ENCODE results near the gene HDAC4. TPM values are rescaled to one million over a fixed set of nuclear protein-coding genes. Genes with fewer than 3 reads are reported as not detected.

HDAC4 gene
- total and polyA plus RNA-seq, 4 donors, result 6.8 to 75.5 (median 30.2) TPM

GRCh38 chr2:239168575-239168974, 232.2 kb downstream of the HDAC4 start:
- Histone ChIP-seq H3K36me3 (ENCODE audit: control insufficient read depth in 1 of 2, insufficient read depth in 2 of 2, low read length in 1 of 2) (no peaks in the 10 kb centered on the region), H3K27ac (ENCODE audit: low read depth in 1 of 2, low read length in 2 of 2) (no peak overlapping the region), H3K4me1 (ENCODE audit: control insufficient read depth in 1 of 2, insufficient read depth in 2 of 2, low read length in 2 of 2) (no peaks in the 10 kb centered on the region), H3K27me3 (ENCODE audit: control insufficient read depth in 1 of 2, insufficient read depth in 2 of 2, low read length in 1 of 2) (no peaks in the 10 kb centered on the region), H3K4me3 (ENCODE audit: low read length in 2 of 2) (no peak overlapping the region), H3K9me3 (ENCODE audit: control insufficient read depth, low read length) (no peaks in the 10 kb centered on the region)
- intact Hi-C loops (cut with DNase I), result no loop called here
- ATAC-seq (ENCODE audit: low FRiP score) (no peak), DNase-seq (peak; percentile 24 to 48)
- WGBS, 2 donors, result 97 to 98% methylated on average over 22 of the region's 22 CpGs

GRCh38 chr2:239167766-239168444, 232.9 kb downstream of the HDAC4 start:
- Histone ChIP-seq H3K4me1 (ENCODE audit: control insufficient read depth in 1 of 2, insufficient read depth in 2 of 2, low read length in 2 of 2) (no peaks in the 10 kb centered on the region), H3K36me3 (ENCODE audit: control insufficient read depth in 1 of 2, insufficient read depth in 2 of 2, low read length in 1 of 2) (peaks cover 0 to 1% of the 10 kb centered on the region in 2 donors), H3K9me3 (ENCODE audit: control insufficient read depth, low read length) (no peaks in the 10 kb centered on the region), H3K4me3 (ENCODE audit: low read length in 2 of 2) (no peak overlapping the region), H3K27ac (ENCODE audit: low read depth in 1 of 2, low read length in 2 of 2) (no peak overlapping the region), H3K27me3 (ENCODE audit: control insufficient read depth in 1 of 2, insufficient read depth in 2 of 2, low read length in 1 of 2) (no peaks in the 10 kb centered on the region)
- WGBS, 2 donors, result 95 to 97% methylated on average over 26 of the region's 26 CpGs
- DNase-seq, result peak in 1 of 2 donors; percentile 6
- ATAC-seq (ENCODE audit: low FRiP score), result no peak
- intact Hi-C loops (cut with DNase I), result no loop called here

- no peak for ATAC-seq (ENCODE audit: low FRiP score)
- Histone ChIP-seq H3K4me3 (ENCODE audit: low read length in 2 of 2) (no peak overlapping the region), H3K4me1 (ENCODE audit: control insufficient read depth in 1 of 2, insufficient read depth in 2 of 2, low read length in 2 of 2) (no peaks in the 10 kb centered on the region), H3K27ac (ENCODE audit: low read depth in 1 of 2, low read length in 2 of 2) (no peak overlapping the region), H3K9me3 (ENCODE audit: control insufficient read depth, low read length) (no peaks in the 10 kb centered on the region), H3K27me3 (ENCODE audit: control insufficient read depth in 1 of 2, insufficient read depth in 2 of 2, low read length in 1 of 2) (no peaks in the 10 kb centered on the region), H3K36me3 (ENCODE audit: control insufficient read depth in 1 of 2, insufficient read depth in 2 of 2, low read length in 1 of 2) (peaks cover 0 to 1% of the 10 kb centered on the region in 2 donors)
- intact Hi-C loops (cut with DNase I), result no loop called here
- DNase-seq, result peak; percentile 25 to 62
- 91 to 94% methylated on average over 15 of the region's 15 CpGs for WGBS, 2 donors
These were observed 233.7 kb downstream of the HDAC4 start for GRCh38 chr2:239167011-239167673.

GRCh38 chr2:239166201-239166834, 234.5 kb downstream of the HDAC4 start:
- peaks cover 0 to 1% of the 10 kb centered on the region in 2 donors for H3K36me3 ChIP-seq (ENCODE audit: control insufficient read depth in 1 of 2, insufficient read depth in 2 of 2, low read length in 1 of 2)
- no peak overlapping the region for H3K4me3 ChIP-seq (ENCODE audit: low read length in 2 of 2)
- ATAC-seq (ENCODE audit: low FRiP score) (no peak), DNase-seq (peak; percentile 21 to 49)
- H3K9me3 ChIP-seq (ENCODE audit: control insufficient read depth, low read length), result no peaks in the 10 kb centered on the region
- intact Hi-C loops (cut with DNase I), result no loop called here
- 84 to 86% methylated on average over 17 of the region's 17 CpGs for WGBS, 2 donors
- no peaks in the 10 kb centered on the region for H3K27me3 ChIP-seq (ENCODE audit: control insufficient read depth in 1 of 2, insufficient read depth in 2 of 2, low read length in 1 of 2)
- H3K4me1 ChIP-seq (ENCODE audit: control insufficient read depth in 1 of 2, insufficient read depth in 2 of 2, low read length in 2 of 2), result no peaks in the 10 kb centered on the region
- H3K27ac ChIP-seq (ENCODE audit: low read depth in 1 of 2, low read length in 2 of 2), result no peak overlapping the region

GRCh38 chr2:239165206-239165831, 235.5 kb downstream of the HDAC4 start:
- WGBS, 2 donors, result 96% methylated on average over 19 of the region's 19 CpGs
- Histone ChIP-seq H3K36me3 (ENCODE audit: control insufficient read depth in 1 of 2, insufficient read depth in 2 of 2, low read length in 1 of 2) (peaks cover 0 to 1% of the 10 kb centered on the region in 2 donors), H3K4me1 (ENCODE audit: control insufficient read depth in 1 of 2, insufficient read depth in 2 of 2, low read length in 2 of 2) (no peaks in the 10 kb centered on the region), H3K4me3 (ENCODE audit: low read length in 2 of 2) (no peak overlapping the region), H3K27ac (ENCODE audit: low read depth in 1 of 2, low read length in 2 of 2) (no peak overlapping the region), H3K9me3 (ENCODE audit: control insufficient read depth, low read length) (no peaks in the 10 kb centered on the region), H3K27me3 (ENCODE audit: control insufficient read depth in 1 of 2, insufficient read depth in 2 of 2, low read length in 1 of 2) (no peaks in the 10 kb centered on the region)
- DNase-seq, result peak; percentile 16 to 51
- ATAC-seq (ENCODE audit: low FRiP score), result no peak
- intact Hi-C loops (cut with DNase I), result no loop called here

GRCh38 chr2:239164335-239164871, 236.4 kb downstream of the HDAC4 start:
- Histone ChIP-seq H3K27me3 (ENCODE audit: control insufficient read depth in 1 of 2, insufficient read depth in 2 of 2, low read length in 1 of 2) (no peaks in the 10 kb centered on the region), H3K27ac (ENCODE audit: low read depth in 1 of 2, low read length in 2 of 2) (no peak overlapping the region), H3K4me1 (ENCODE audit: control insufficient read depth in 1 of 2, insufficient read depth in 2 of 2, low read length in 2 of 2) (no peaks in the 10 kb centered on the region), H3K9me3 (ENCODE audit: control insufficient read depth, low read length) (no peaks in the 10 kb centered on the region), H3K4me3 (ENCODE audit: low read length in 2 of 2) (no peak overlapping the region), H3K36me3 (ENCODE audit: control insufficient read depth in 1 of 2, insufficient read depth in 2 of 2, low read length in 1 of 2) (peaks cover 0 to 1% of the 10 kb centered on the region in 2 donors)
- WGBS, 2 donors, result 91 to 94% methylated on average over 16 of the region's 16 CpGs
- DNase-seq (peak; percentile 9 to 49), ATAC-seq (ENCODE audit: low FRiP score) (no peak)
- intact Hi-C loops (cut with DNase I), result no loop called here

GRCh38 chr2:239163688-239164334, 237.0 kb downstream of the HDAC4 start:
- no peak for ATAC-seq (ENCODE audit: low FRiP score)
- Histone ChIP-seq H3K9me3 (ENCODE audit: control insufficient read depth, low read length) (no peaks in the 10 kb centered on the region), H3K4me3 (ENCODE audit: low read length in 2 of 2) (no peak overlapping the region), H3K36me3 (ENCODE audit: control insufficient read depth in 1 of 2, insufficient read depth in 2 of 2, low read length in 1 of 2) (peaks cover 0 to 1% of the 10 kb centered on the region in 2 donors), H3K27ac (ENCODE audit: low read depth in 1 of 2, low read length in 2 of 2) (no peak overlapping the region), H3K27me3 (ENCODE audit: control insufficient read depth in 1 of 2, insufficient read depth in 2 of 2, low read length in 1 of 2) (no peaks in the 10 kb centered on the region), H3K4me1 (ENCODE audit: control insufficient read depth in 1 of 2, insufficient read depth in 2 of 2, low read length in 2 of 2) (no peaks in the 10 kb centered on the region)
- intact Hi-C loops (cut with DNase I), result no loop called here
- peak in 1 of 2 donors; percentile 20 for DNase-seq
- WGBS, 2 donors, result 91 to 94% methylated on average over 20 of the region's 20 CpGs

- intact Hi-C loops (cut with DNase I), result no loop called here
- H3K27me3 ChIP-seq (ENCODE audit: control insufficient read depth in 1 of 2, insufficient read depth in 2 of 2, low read length in 1 of 2), result no peaks in the 10 kb centered on the region
- no peaks in the 10 kb centered on the region for H3K9me3 ChIP-seq (ENCODE audit: control insufficient read depth, low read length)
- no peak for ATAC-seq (ENCODE audit: low FRiP score)
- H3K27ac ChIP-seq (ENCODE audit: low read depth in 1 of 2, low read length in 2 of 2), result no peak overlapping the region
- peak; percentile 21 to 65 for DNase-seq
- H3K4me3 ChIP-seq (ENCODE audit: low read length in 2 of 2), result no peak overlapping the region
- peaks cover 0 to 1% of the 10 kb centered on the region in 2 donors for H3K36me3 ChIP-seq (ENCODE audit: control insufficient read depth in 1 of 2, insufficient read depth in 2 of 2, low read length in 1 of 2)
- no peaks in the 10 kb centered on the region for H3K4me1 ChIP-seq (ENCODE audit: control insufficient read depth in 1 of 2, insufficient read depth in 2 of 2, low read length in 2 of 2)
- WGBS, 2 donors, result 93 to 94% methylated on average over 28 of the region's 28 CpGs
These were observed 237.7 kb downstream of the HDAC4 start for GRCh38 chr2:239162976-239163687.
